Panc1 (cell line): ENCODE results near the gene POLE. TPM values are rescaled to one million over a fixed set of nuclear protein-coding genes. Genes with fewer than 3 reads are reported as not detected.

Experiments used
- ATAC-seq: fragments of 200-7000 bp; cut with Tn5 transposase; 2 replicates; pipeline ENCODE4 v1.9.1; 2020; ENCODE audit warnings: mild to moderate bottlenecking, moderate library complexity
- BruUV-seq: library from RNA; stranded (reverse); fragments of 400-500 nt; replicated peaks from 2 replicates; lab custom pipeline; 2021; lab: Mats Ljungman, UMichigan
- CTCF ChIA-PET: fragments of 300-600 bp; sonication (Branson Sonifier 250); formaldehyde crosslinking; loops from one replicate; lab custom pipeline; 2022; ENCODE audit warnings: antibody characterized with exemption; lab: Charles Lee
- POLR2A ChIA-PET: fragments of 300-600 bp; sonication (Branson Sonifier 250); formaldehyde crosslinking; loops from one replicate; lab custom pipeline; 2022; ENCODE audit warnings: antibody characterized with exemption; lab: Charles Lee
- DNase-seq: peaks from one replicate; pipeline ENCODE4 v3.0.0-alpha.2; 2010; ENCODE audit warnings: low read depth, low spot score
- H3K27ac ChIP-seq: 2 replicates; pipeline ENCODE4 v1.5.1; 2011; ENCODE audit warnings: mild to moderate bottlenecking, low read length, inconsistent platforms
- H3K27me3 ChIP-seq: fragments of 200-500 bp; sonication (Bioruptor generic); 2 replicates; pipeline ENCODE4 v1.6.0; 2014; ENCODE audit warnings: low read length, inconsistent platforms; ENCODE audit not compliant: control insufficient read depth, insufficient read depth
- H3K36me3 ChIP-seq: fragments of 200-500 bp; sonication (Bioruptor generic); 2 replicates; pipeline ENCODE4 v1.5.1; 2014; ENCODE audit warnings: inconsistent platforms, mild to moderate bottlenecking, low read length, moderate library complexity; ENCODE audit not compliant: control insufficient read depth, insufficient read depth
- H3K4me1 ChIP-seq: 2 replicates; pipeline ENCODE4 v1.5.1; 2011; ENCODE audit warnings: inconsistent platforms, mild to moderate bottlenecking, low read length, moderate library complexity; ENCODE audit not compliant: control insufficient read depth, insufficient read depth
- H3K4me3 ChIP-seq, 2 experiments: 2 replicates each; pipeline ENCODE4 v1.5.1; 2011 to 2012; ENCODE audit warnings: low read depth in 2 of 2, low read length in 2 of 2, mild to moderate bottlenecking in 2 of 2, inconsistent platforms in 1 of 2, moderate library complexity in 1 of 2
- H3K9me3 ChIP-seq: fragments of 200-500 bp; sonication (Bioruptor generic); 2 replicates; pipeline ENCODE4 v1.5.1; 2014; ENCODE audit warnings: low read depth, mild to moderate bottlenecking, inconsistent platforms, low read length, moderate library complexity; ENCODE audit not compliant: control insufficient read depth, insufficient read depth
- POLR2AphosphoS5 ChIP-seq: IDR thresholded peaks from 2 replicates; pipeline ENCODE4 v1.6.1; 2012; ENCODE audit warnings: mild to moderate bottlenecking, low read depth, low read length, moderate library complexity
- SIN3A ChIP-seq: IDR thresholded peaks from 2 replicates; pipeline ENCODE4 v1.6.1; 2012; ENCODE audit warnings: low read depth, mild to moderate bottlenecking, low read length, moderate library complexity, borderline replicate concordance; ENCODE audit not compliant: insufficient read depth
- TCF7L2 ChIP-seq: IDR thresholded peaks from 2 replicates; pipeline ENCODE4 v1.6.1; 2011; ENCODE audit warnings: mild to moderate bottlenecking, low read depth, low read length, inconsistent platforms
- in situ Hi-C: cut with HindIII; loops from 2 replicates; pipeline ENCODE4 v1.10.0; 2016; ENCODE audit warnings: low sequenced_read_pairs, low pct_unique_long_range_greater_than_20kb
- intact Hi-C: fragments of 100-400 bp; cut with micrococcal nuclease; formaldehyde crosslinking; loops from one replicate; pipeline ENCODE4 v1.10.0; 2022; ENCODE audit not compliant: unreplicated experiment
- total RNA-seq: library from RNA; stranded (reverse); gene quantifications from one replicate; pipeline ENCODE4 v1.2.1, GENCODE V29; 2021; ENCODE audit not compliant: unreplicated experiment
- TF ChIP-seq, protein P1 (sequence below): fragments of 450-650 bp; IDR thresholded peaks from 2 replicates; pipeline ENCODE4 v1.5.1; 2017; ENCODE audit warnings: mild to moderate bottlenecking
- TF ChIP-seq, protein P2 (sequence below), 2 experiments: IDR thresholded peaks; 2 replicates each; pipeline ENCODE4 v1.6.1; 2011 to 2012; ENCODE audit warnings: low read depth in 2 of 2, control low read depth in 1 of 2, low read length in 1 of 2, mild to moderate bottlenecking in 1 of 2, moderate library complexity in 1 of 2; ENCODE audit not compliant: insufficient read depth in 1 of 2

The POLE gene
- total RNA-seq, 1 experiment from 2014 or later: 112 TPM

DNA sequence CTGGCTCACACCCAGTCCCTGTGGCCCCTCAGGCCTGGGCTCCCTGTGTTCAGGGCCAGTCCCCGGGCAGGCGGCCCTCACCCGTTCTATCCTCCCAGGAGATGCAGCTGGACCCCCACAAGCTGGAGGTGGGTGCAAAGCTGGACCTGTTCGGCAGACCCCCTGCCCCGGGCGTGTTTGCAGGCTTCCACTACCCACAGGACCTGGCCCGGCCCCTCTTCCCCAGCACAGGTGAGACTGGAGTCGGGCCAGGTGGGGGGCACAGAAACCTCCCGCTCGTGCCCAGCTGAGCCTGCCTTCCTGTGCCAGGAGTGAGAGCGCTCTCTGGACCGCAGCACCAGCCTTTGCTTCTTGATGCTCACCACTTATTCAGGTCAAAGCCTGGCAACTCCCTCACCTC lies 110.4 kb downstream of the POLE start:
- CTCF ChIA-PET: no interaction called here
- intact Hi-C loops (no loop called here), in situ Hi-C loops (no loop called here)
- Histone ChIP-seq H3K4me3 (no peak overlapping the region), H3K9me3 (no peaks in the 10 kb centered on the region), H3K36me3 (no peaks in the 10 kb centered on the region), H3K27me3 (no peaks in the 10 kb centered on the region), H3K4me1 (no peaks in the 10 kb centered on the region), H3K27ac (no peak overlapping the region)
- no peak for ATAC-seq
- no peak for DNase-seq
- TF ChIP-seq TCF7L2 (no peak), SIN3A (no peak), POLR2AphosphoS5 (no peak)
- TF ChIP-seq, protein P1, sequence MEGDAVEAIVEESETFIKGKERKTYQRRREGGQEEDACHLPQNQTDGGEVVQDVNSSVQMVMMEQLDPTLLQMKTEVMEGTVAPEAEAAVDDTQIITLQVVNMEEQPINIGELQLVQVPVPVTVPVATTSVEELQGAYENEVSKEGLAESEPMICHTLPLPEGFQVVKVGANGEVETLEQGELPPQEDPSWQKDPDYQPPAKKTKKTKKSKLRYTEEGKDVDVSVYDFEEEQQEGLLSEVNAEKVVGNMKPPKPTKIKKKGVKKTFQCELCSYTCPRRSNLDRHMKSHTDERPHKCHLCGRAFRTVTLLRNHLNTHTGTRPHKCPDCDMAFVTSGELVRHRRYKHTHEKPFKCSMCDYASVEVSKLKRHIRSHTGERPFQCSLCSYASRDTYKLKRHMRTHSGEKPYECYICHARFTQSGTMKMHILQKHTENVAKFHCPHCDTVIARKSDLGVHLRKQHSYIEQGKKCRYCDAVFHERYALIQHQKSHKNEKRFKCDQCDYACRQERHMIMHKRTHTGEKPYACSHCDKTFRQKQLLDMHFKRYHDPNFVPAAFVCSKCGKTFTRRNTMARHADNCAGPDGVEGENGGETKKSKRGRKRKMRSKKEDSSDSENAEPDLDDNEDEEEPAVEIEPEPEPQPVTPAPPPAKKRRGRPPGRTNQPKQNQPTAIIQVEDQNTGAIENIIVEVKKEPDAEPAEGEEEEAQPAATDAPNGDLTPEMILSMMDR: no peak
- TF ChIP-seq, protein P2, sequence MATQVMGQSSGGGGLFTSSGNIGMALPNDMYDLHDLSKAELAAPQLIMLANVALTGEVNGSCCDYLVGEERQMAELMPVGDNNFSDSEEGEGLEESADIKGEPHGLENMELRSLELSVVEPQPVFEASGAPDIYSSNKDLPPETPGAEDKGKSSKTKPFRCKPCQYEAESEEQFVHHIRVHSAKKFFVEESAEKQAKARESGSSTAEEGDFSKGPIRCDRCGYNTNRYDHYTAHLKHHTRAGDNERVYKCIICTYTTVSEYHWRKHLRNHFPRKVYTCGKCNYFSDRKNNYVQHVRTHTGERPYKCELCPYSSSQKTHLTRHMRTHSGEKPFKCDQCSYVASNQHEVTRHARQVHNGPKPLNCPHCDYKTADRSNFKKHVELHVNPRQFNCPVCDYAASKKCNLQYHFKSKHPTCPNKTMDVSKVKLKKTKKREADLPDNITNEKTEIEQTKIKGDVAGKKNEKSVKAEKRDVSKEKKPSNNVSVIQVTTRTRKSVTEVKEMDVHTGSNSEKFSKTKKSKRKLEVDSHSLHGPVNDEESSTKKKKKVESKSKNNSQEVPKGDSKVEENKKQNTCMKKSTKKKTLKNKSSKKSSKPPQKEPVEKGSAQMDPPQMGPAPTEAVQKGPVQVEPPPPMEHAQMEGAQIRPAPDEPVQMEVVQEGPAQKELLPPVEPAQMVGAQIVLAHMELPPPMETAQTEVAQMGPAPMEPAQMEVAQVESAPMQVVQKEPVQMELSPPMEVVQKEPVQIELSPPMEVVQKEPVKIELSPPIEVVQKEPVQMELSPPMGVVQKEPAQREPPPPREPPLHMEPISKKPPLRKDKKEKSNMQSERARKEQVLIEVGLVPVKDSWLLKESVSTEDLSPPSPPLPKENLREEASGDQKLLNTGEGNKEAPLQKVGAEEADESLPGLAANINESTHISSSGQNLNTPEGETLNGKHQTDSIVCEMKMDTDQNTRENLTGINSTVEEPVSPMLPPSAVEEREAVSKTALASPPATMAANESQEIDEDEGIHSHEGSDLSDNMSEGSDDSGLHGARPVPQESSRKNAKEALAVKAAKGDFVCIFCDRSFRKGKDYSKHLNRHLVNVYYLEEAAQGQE (IDR thresholded peaks at IDR 0.05; ENCODE audit: insufficient read depth in 1 of 2, low read depth in 2 of 2, low read length in 1 of 2): no peak
- POLR2A ChIA-PET: no interaction called here
- no TSS peak for BruUV-seq

DNA sequence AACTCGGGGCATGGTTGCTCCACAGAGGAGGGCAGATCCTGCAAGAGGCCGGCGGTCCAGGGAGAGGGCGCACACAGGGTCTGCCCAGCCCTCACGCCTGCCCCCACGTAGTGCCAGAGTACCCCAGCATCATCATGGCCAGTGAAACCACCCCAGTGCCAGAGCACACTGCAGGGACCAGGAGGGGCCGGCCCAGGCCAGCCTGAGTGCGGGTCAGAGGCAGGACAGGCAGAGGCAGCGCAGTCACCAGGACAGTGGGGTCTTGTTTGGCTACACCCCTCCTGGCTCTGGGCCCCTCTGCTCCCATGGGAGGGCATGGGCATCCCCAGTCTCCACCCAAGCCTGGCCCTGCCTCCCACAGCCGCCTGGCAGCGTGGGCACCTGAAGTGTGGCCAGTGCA lies 111.5 kb downstream of the POLE start:
- ChIA-PET POLR2A (no interaction called here), CTCF (no interaction called here)
- no TSS peak for BruUV-seq
- no peaks in the 10 kb centered on the region for H3K27me3 ChIP-seq
- H3K4me1 ChIP-seq: no peaks in the 10 kb centered on the region
- H3K27ac ChIP-seq: no peak overlapping the region
- no peak for DNase-seq
- ATAC-seq: no peak
- no peaks in the 10 kb centered on the region for H3K36me3 ChIP-seq
- no peak overlapping the region for H3K4me3 ChIP-seq
- in situ Hi-C loops (no loop called here), intact Hi-C loops (no loop called here)
- no peaks in the 10 kb centered on the region for H3K9me3 ChIP-seq
- no peak for TF ChIP-seq POLR2AphosphoS5
- TF ChIP-seq TCF7L2: no peak
- TF ChIP-seq, protein P1: no peak
- TF ChIP-seq SIN3A: no peak
- TF ChIP-seq, protein P2 (IDR thresholded peaks at IDR 0.05; ENCODE audit: insufficient read depth in 1 of 2, low read depth in 2 of 2, low read length in 1 of 2): no peak
